Urinary bladder (tissue), 4 donors: Measurements from ENCODE around the gene INCA1. TPM values are rescaled to one million over a fixed set of nuclear protein-coding genes. Genes with fewer than 3 reads are reported as not detected.

Source experiments
- DNase-seq: peaks from one replicate; pipeline ENCODE4 v3.0.0-alpha.2; 2015; ENCODE audit errors: extremely low spot score
- H3K27ac ChIP-seq: one replicate; pipeline ENCODE4 v1.5.1; 2013; ENCODE audit warnings: low read depth, mild to moderate bottlenecking, moderate library complexity
- H3K36me3 ChIP-seq: one replicate; pipeline ENCODE4 v1.6.1; 2013; ENCODE audit warnings: mild to moderate bottlenecking, moderate library complexity; ENCODE audit not compliant: insufficient read depth
- H3K4me1 ChIP-seq: one replicate; pipeline ENCODE4 v1.6.1; 2013; ENCODE audit warnings: mild to moderate bottlenecking, moderate library complexity; ENCODE audit not compliant: insufficient read depth
- H3K4me3 ChIP-seq: one replicate; pipeline ENCODE4 v1.5.1; 2013; ENCODE audit warnings: low read depth, low read length
- WGBS: extraction: QIAGEN DNeasy Blood & Tissue Kit; methylation state at CpG from one replicate; pipeline ENCODE4 v1.1.7; 2013; 5-methylcytosine and 5-hydroxymethylcytosine counted together
- polyA plus RNA-seq: library from polyadenylated mRNA; stranded (reverse); fragments of 200-250 nt; gene quantifications from one replicate; pipeline ENCODE4 v1.2.3, GENCODE V29; 2013
- small RNA-seq: library from RNA; depleted of rRNA; stranded (forward); fragments of <200 nt; gene quantifications from one replicate; pipeline ENCODE3, GENCODE V24; 2014
- total RNA-seq: library from RNA; depleted of rRNA; stranded (reverse); fragments of >200 nt; gene quantifications from one replicate; pipeline ENCODE4 v1.2.3, GENCODE V29; 2014
- donor health status: healthy with polysubstance abuse.
- donor health status: healthy.

INCA1 gene
- total and polyA plus RNA-seq, 2 donors = 0.42 to 1.3 TPM

GRCh38 chr17:4945176-4945943, 52.0 kb downstream of the INCA1 start:
- Histone ChIP-seq H3K4me1 (no peaks in the 10 kb centered on the region), H3K27ac (peak overlapping the region; percentile 61), H3K36me3 (peaks cover 3% of the 10 kb centered on the region), H3K4me3 (no peak overlapping the region)
- no peak for DNase-seq
- 41% methylated on average over 7 of the region's 7 CpGs for WGBS

DNA sequence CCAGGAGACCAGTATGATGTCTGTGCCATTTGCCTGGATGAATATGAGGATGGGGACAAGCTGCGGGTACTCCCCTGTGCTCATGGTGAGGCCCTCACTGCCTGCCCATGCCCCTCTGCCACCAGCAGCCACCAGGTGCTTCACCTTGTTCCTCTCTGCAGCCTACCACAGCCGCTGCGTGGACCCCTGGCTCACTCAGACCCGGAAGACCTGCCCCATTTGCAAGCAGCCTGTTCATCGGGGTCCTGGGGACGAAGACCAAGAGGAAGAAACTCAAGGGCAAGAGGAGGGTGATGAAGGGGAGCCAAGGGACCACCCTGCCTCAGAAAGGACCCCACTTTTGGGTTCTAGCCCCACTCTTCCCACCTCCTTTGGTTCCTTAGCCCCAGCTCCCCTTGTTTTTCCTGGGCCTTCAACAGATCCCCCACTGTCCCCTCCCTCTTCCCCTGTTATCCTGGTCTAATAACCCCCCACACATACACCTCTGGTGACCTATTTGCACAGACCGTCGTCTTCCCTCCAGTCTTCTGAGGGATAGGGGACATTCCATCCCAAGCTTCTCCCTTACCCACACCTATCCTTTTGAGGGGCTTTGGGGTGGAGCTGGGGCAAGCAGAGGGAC, 52.7 kb downstream of the INCA1 start:
- Histone ChIP-seq H3K4me1 (no peaks in the 10 kb centered on the region), H3K27ac (peak overlapping the region; percentile 47), H3K36me3 (peaks cover 3% of the 10 kb centered on the region), H3K4me3 (no peak overlapping the region)
- DNase-seq = no peak
- WGBS = 66% methylated on average over 8 of the region's 8 CpGs

GRCh38 chr17:4944163-4944553, 53.2 kb downstream of the INCA1 start:
- no peak overlapping the region for H3K27ac ChIP-seq
- no peaks in the 10 kb centered on the region for H3K4me1 ChIP-seq
- peaks cover 3% of the 10 kb centered on the region for H3K36me3 ChIP-seq
- no peak overlapping the region for H3K4me3 ChIP-seq
- no peak for DNase-seq
- WGBS = 37% methylated on average over 3 of the region's 3 CpGs

GRCh38 chr17:4942760-4943508, 54.4 kb downstream of the INCA1 start:
- Histone ChIP-seq H3K4me1 (no peaks in the 10 kb centered on the region), H3K27ac (no peak overlapping the region), H3K36me3 (peaks cover 3% of the 10 kb centered on the region), H3K4me3 (no peak overlapping the region)
- 72% methylated on average over 13 of the region's 13 CpGs for WGBS
- DNase-seq = no peak

- H3K36me3 ChIP-seq = peaks cover 3% of the 10 kb centered on the region
- DNase-seq = no peak
- H3K4me1 ChIP-seq = no peaks in the 10 kb centered on the region
- H3K4me3 ChIP-seq = peak overlapping the region; percentile 76
- H3K27ac ChIP-seq = no peak overlapping the region
- WGBS = 57% methylated on average over 4 of the region's 4 CpGs
Observed at GRCh38 chr17:4941319-4941610, 56.1 kb downstream of the INCA1 start.

GRCh38 chr17:4940555-4941318, 56.6 kb downstream of the INCA1 start:
- Histone ChIP-seq H3K4me1 (no peaks in the 10 kb centered on the region), H3K36me3 (peaks cover 3% of the 10 kb centered on the region), H3K4me3 (peak overlapping the region; percentile 76), H3K27ac (peak overlapping the region; percentile 94)
- WGBS = 1% methylated on average over 29 of the region's 29 CpGs
- DNase-seq = no peak

DNA sequence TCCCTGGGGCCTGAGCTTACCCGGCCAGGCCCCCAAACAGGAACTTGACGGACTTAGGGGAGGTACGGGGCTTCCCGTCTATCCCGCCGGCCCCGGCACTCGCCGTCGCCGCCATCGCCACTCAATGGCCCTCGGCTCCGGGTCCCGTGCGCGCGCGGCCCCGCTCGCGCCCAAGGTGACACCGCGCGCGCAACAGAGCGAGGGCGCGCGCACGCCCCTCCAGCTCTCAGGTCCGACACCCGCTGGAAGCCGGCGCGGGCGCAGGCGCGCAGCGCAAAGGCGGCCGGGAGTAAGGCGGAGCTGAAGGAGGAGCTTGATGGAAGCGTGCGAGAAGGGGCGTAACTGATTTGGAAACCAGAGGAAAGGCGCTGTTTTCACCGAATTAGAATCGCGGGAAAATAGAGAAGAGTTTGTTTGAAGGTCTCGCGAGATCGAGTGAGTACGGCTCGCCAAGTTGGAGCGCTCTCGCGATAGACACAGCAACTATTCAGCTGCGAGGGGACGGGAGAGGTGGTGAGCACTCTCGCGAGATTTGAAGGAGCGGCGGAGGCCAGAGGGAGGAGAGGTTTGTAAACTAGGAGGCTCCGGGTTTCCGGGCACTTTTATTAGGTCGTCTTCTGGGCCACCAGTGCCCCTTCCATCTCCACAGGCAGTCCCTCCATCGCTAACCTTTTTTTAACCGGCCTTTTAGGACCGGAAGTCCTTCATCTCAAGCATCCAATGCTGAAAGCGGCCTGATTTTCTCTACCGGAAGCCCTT, 57.3 kb downstream of the INCA1 start, which contains the start of the genes RNF167 and SLC25A11:
Gene RNF167, plus strand, starts transcription at position 473 of the 759 bp plus-strand sequence. CDS start 642 bp downstream, outside the sequence.
Gene SLC25A11, minus strand, starts transcription at position 251 of the 759 bp plus-strand sequence. Its CDS starts 136 bp downstream, at position 115.
- Histone ChIP-seq H3K4me3 (peak within 1 kb of the TSS; percentile 76), H3K36me3 (peaks cover 3% of the 10 kb centered on the region), H3K4me1 (no peaks in the 10 kb centered on the region), H3K27ac (peak within 1 kb of the TSS; percentile 94)
- WGBS = under 1% methylated on average over 72 of the region's 72 CpGs
- peak; percentile 100 for DNase-seq

GRCh38 chr17:4939546-4939795, 57.9 kb downstream of the INCA1 start:
- no peak for DNase-seq
- Histone ChIP-seq H3K4me1 (no peaks in the 10 kb centered on the region), H3K27ac (peak overlapping the region; percentile 81), H3K36me3 (peaks cover 3% of the 10 kb centered on the region), H3K4me3 (peak overlapping the region; percentile 76)
- 0% methylated on average over 16 of the region's 16 CpGs for WGBS

- Histone ChIP-seq H3K4me3 (peak overlapping the region; percentile 76), H3K27ac (peak overlapping the region; percentile 81), H3K4me1 (no peaks in the 10 kb centered on the region), H3K36me3 (peaks cover 3% of the 10 kb centered on the region)
- WGBS = 56% methylated on average over 19 of the region's 19 CpGs
- DNase-seq = no peak
Observed at GRCh38 chr17:4938688-4939545, 58.4 kb downstream of the INCA1 start.

Small RNAs within 50 kb of the gene (small RNA-seq; reads per million reads assigned to genes)
- gene MIR6864 (not detected), gene MIR6865 (not detected)

Other genes starting within 250 kb of the INCA1 start
- gene TM4SF5, start 225.6 kb downstream of the INCA1 start, total RNA-seq = not detected
- 0.18 TPM for gene TM4SF5, start 225.6 kb downstream of the INCA1 start, polyA plus RNA-seq
- gene VMO1, start 211.2 kb downstream of the INCA1 start, total RNA-seq = 0.95 TPM
- gene VMO1, start 211.2 kb downstream of the INCA1 start, polyA plus RNA-seq = 2.4 TPM
- gene GLTPD2, start 208.6 kb downstream of the INCA1 start, total RNA-seq = not detected
- 0.10 TPM for gene GLTPD2, start 208.6 kb downstream of the INCA1 start, polyA plus RNA-seq
- 60.5 TPM for gene PSMB6, start 201.4 kb downstream of the INCA1 start, total RNA-seq
- gene PSMB6, start 201.4 kb downstream of the INCA1 start, polyA plus RNA-seq = 214 TPM
- 23.6 TPM for gene PLD2, start 190.4 kb downstream of the INCA1 start, total RNA-seq
- gene PLD2, start 190.4 kb downstream of the INCA1 start, polyA plus RNA-seq = 21.7 TPM
- 29.9 TPM for gene MINK1, start 164.2 kb downstream of the INCA1 start, total RNA-seq
- gene MINK1, start 164.2 kb downstream of the INCA1 start, polyA plus RNA-seq = 45.2 TPM
- 7.7 TPM for gene C17orf107, start 98.0 kb downstream of the INCA1 start, total RNA-seq
- 1.7 TPM for gene C17orf107, start 98.0 kb downstream of the INCA1 start, polyA plus RNA-seq
- 0.79 TPM for gene CHRNE, start 94.4 kb downstream of the INCA1 start, total RNA-seq
- gene CHRNE, start 94.4 kb downstream of the INCA1 start, polyA plus RNA-seq = 0.79 TPM
- gene GP1BA, start 65.2 kb downstream of the INCA1 start, total RNA-seq = not detected
- gene GP1BA, start 65.2 kb downstream of the INCA1 start, polyA plus RNA-seq = 0.04 TPM
- 27.7 TPM for gene SLC25A11, start 57.5 kb downstream of the INCA1 start, total RNA-seq
- gene SLC25A11, start 57.5 kb downstream of the INCA1 start, polyA plus RNA-seq = 73.5 TPM
- 15.3 TPM for gene RNF167, start 57.3 kb downstream of the INCA1 start, total RNA-seq
- gene RNF167, start 57.3 kb downstream of the INCA1 start, polyA plus RNA-seq = 119 TPM
- 205 TPM for gene PFN1, start 49.0 kb downstream of the INCA1 start, total RNA-seq
- gene PFN1, start 49.0 kb downstream of the INCA1 start, polyA plus RNA-seq = 1,651 TPM
- gene ENO3, start 46.4 kb downstream of the INCA1 start, total RNA-seq = 31.5 TPM
- gene ENO3, start 46.4 kb downstream of the INCA1 start, polyA plus RNA-seq = 6.3 TPM
- gene SPAG7, start 29.7 kb downstream of the INCA1 start, total RNA-seq = 35.2 TPM
- gene SPAG7, start 29.7 kb downstream of the INCA1 start, polyA plus RNA-seq = 83.2 TPM
- 5.7 TPM for gene CAMTA2, start 9.8 kb downstream of the INCA1 start, total RNA-seq
- gene CAMTA2, start 9.8 kb downstream of the INCA1 start, polyA plus RNA-seq = 46.1 TPM
- 26.9 TPM for gene KIF1C, start 428 bp upstream of the INCA1 start, total RNA-seq
- 89.4 TPM for gene KIF1C, start 428 bp upstream of the INCA1 start, polyA plus RNA-seq
- gene SLC52A1, start 37.9 kb upstream of the INCA1 start, total RNA-seq = 0.58 TPM
- gene SLC52A1, start 37.9 kb upstream of the INCA1 start, polyA plus RNA-seq = 0.35 TPM
- gene ZFP3, start 80.9 kb upstream of the INCA1 start, total RNA-seq = 9.2 TPM
- 3.9 TPM for gene ZFP3, start 80.9 kb upstream of the INCA1 start, polyA plus RNA-seq
- 9.1 TPM for gene ZNF232, start 114.4 kb upstream of the INCA1 start, total RNA-seq
- gene ZNF232, start 114.4 kb upstream of the INCA1 start, polyA plus RNA-seq = 9.0 TPM
- 0.85 TPM for gene USP6, start 118.5 kb upstream of the INCA1 start, total RNA-seq
- gene USP6, start 118.5 kb upstream of the INCA1 start, polyA plus RNA-seq = 0.03 TPM
- 26.3 TPM for gene ZNF594, start 194.3 kb upstream of the INCA1 start, total RNA-seq
- 5.8 TPM for gene ZNF594, start 194.3 kb upstream of the INCA1 start, polyA plus RNA-seq
- 0.42 TPM for gene SCIMP, start 237.3 kb upstream of the INCA1 start, total RNA-seq
- gene SCIMP, start 237.3 kb upstream of the INCA1 start, polyA plus RNA-seq = 3.3 TPM